NK-92 (cell line): Measurements from ENCODE around the gene NTSR1.

Source experiments
- DNase-seq: peaks from one replicate; lab custom pipeline; 2025; ENCODE audit not compliant: unreplicated experiment; lab: John Stamatoyannopoulos, UW

The NTSR1 gene

DNA sequence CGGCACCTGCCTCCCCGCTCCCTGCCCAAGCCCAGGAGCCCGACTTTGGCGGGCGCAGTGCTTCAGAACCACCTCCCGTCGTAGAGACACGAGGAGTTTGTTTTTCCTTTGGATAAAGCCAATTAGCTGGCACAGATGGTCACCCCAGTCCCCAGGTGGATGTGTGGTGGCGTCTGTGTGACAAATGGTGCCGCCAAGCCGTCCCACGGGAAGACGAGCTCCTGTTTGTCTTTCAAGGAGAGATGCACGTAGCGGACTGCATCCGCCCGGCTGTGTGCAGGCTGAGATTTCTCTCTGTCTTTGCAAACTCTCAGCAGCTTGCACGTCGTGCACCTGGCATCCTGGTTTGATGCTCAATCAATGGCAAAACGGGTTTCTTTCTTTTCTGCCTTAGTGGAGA is 71.6 kb downstream of the NTSR1 start:
- DNase-seq: no peak

GRCh38 chr20:62780696-62781095 is 72.1 kb downstream of the NTSR1 start:
- no peak for DNase-seq

DNA sequence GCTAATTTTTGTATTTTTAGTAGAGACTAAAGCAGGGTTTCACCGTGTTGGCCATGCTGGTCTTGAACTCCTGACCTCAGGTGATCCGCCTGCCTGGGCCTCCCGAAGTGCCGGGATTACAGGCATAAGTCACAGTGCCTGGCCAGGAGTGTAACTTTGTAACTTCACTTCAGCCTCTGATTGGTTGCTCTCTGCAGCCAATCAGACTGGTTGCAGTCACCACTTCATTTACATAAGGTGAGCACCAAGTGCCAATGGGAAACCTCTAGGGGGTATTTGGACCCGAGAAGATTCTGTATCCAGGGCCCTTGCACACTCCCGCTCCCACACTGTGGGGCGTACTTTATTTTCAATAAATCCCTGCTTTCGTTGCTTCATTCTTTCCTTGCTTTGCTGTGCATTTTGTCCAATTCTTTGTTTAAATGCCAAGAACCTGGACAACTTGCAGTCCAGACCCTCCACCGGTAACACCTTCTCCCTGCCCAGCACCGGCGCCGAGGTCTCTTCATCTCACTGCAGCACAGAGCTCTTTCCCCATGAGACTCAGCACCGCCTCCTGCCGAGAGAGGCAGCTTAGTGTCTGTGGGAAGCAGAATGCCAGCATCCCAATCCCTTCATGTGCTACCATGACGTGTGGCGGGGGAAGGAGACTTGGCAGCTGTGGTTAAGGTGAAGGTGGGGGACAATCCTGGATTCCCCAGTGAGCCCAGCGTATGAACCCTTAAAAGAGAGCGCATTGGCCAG is 73.7 kb downstream of the NTSR1 start:
- DNase-seq: no peak

DNA sequence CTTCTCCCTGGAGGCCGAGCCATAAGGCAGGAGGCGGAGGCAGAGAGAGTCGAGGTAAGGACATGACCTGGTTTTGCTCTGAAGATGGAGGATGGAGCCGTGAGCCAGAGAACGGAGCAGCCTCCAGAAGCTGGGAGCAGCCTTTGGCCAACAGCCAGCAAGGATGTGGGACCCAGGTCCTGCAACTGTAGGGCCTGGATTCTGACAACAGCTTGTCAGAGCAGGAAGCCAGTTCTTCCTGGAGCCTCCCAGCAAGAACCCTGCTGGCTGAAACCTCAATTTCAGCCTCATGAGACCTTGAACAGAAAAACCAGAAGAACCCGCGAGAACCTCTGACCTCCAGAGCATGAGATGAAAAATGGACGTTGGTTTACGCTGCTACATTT is 74.2 kb downstream of the NTSR1 start:
- DNase-seq: no peak

GRCh38 chr20:62784497-62784896 is 75.9 kb downstream of the NTSR1 start:
- no peak for DNase-seq

DNA sequence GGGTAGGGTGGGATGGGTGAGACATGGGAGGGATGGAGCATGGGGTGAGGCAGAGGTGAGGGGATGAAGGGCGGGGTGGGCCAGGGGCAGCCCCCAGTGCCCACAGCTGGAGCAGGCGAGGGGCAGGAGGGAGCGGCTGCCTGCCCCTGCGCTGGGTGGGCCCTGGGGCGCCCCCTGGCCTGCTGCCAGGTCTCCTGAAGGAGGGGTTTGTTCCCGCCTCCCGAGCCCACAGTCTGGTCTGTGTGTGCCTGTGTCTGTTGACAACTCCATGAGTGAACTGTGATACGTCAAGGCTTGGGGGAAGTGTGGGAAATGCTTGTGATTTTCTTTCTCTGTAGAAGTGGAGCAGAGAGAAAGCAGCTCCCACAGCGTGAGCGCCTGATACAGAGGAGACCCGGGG is 76.8 kb downstream of the NTSR1 start:
- DNase-seq: no peak

DNA sequence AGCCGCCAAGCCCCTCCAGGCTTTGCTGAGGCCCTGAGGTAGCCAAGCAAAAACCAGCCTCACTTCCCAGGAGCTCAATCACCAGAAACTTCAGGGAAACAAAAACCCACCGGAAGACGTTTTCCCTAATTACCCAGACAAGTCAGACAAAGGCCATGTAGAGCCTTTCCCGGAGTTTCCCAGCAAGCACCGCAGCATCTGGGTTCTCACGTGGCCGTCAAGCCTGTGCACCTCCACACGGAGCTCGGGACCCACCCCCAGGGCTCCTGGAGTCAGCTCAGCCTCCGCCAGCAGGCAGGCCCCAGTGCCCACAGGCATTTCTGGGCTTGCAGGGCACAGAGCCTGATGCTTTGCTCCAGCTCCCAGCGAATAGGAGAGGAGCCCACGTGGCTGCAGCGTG is 77.5 kb downstream of the NTSR1 start:
- no peak for DNase-seq

GRCh38 chr20:62787321-62787720 is 78.7 kb downstream of the NTSR1 start:
- no peak for DNase-seq

DNA sequence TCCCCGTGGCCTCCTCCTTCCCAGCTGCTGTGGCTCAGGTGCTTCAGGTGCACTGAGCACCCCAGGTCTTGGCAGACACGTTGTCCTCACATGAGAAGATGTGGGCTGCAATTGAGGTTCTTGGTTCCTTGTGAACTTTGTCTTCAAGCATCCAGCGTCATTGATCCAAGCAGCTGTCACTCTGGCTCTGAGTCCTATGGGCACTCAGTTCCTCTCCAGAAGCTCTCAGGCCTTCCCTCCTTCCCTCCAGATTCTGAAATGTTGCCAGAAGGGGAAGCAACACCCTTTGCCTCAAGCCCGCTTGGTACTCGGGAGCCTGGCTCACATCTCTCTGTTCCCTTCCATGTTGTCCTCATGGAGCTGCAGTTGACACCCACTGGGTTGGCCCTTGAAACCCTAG is 79.2 kb downstream of the NTSR1 start:
- DNase-seq: no peak

GRCh38 chr20:62788607-62789006 is 80.0 kb downstream of the NTSR1 start:
- no peak for DNase-seq

DNA sequence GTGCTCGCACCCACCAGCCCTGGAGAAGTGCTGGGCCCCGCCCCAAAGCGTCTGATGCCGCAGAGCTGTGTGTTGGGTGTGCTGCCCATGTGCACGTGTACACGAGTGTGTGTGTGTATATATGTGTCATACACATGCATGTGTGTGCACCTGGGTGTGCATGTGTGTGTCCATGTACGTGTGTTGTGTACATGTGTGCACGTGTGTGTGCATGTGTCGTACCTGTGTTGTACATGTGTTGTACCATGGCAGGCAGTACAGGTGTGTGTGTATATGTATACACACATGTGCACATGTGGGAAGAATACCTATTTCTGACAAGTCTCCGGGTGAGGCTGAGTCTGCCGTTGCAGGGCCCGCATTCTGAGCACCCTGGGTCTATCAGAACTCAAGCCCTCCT is 81.4 kb downstream of the NTSR1 start:
- DNase-seq: no peak

DNA sequence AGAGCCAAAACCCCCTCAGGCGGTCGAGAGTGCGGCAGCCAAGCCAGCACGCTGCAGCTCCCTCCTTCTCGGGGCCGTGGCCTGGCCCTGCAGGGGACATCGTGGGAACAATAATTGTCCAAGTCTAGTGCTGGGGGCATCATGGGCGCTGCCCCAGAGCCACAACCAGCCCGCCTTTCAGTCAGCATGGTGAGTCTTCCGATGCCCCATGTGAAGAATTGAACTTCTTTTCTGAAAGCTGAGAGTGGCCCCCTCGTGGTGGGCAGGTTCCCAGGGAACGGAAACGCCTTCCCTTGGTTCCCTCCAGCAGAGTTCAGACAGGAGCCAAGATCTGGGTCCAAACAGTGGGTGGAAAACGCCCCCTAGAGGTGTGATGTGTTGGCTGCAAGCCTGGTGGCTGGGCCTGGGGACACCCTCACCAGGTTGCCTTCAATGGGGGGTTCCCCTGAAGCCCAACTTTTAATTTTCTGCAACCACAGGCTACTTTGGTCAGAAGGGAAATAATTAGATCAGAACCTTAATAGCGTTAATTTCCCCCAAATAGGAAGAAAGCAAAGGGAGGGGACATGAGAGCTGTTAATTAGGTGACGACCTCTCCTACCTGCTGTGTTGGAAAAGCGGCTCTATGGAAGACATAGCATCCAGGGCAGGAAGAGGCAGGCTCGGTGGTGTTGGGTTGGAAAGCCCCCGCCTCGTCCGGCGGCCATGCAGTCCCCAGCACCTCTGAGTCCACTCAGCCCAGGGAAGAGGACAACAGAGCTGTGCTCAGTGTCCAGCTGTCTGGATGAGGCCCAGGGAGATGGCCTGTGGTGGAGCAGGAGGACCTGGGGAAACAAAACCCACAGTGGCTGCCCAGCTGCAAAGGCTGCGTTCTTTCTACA is 82.9 kb downstream of the NTSR1 start:
- DNase-seq: no peak

DNA sequence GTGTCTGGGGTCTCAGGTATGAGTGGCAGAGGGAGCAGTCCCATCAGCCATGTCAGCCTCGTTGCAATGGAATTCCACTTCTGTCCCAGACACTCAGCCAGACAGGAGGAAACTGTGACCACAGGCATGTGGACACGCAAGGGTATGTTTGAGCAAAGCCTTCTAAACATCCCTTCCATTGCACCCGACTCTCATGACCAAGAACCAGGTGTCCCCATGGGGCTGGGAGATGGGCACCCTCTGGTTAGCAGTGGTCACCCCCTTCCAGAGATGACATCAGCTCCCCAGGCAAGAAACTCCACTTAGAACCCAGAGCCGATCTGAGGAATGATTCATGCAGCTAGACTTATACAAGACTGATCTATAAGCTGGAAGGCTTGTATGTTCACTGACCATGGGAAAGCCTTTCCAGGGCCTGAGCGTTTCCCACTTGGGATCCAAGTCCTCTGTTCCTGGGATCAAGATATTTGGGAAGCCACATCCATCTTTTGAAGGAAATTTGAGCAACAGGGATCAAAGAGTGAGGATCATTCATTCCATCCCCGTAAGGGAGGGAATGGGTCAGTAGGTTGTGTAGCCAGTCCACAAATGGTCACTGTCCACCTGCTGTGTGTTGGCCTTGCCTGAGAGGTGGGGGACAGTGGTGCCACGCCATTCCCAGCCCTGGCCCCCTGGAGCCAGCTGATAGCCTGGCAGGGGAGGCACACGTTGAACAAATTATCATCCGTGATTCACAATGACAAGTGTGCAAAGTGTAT is 83.7 kb downstream of the NTSR1 start:
- no peak for DNase-seq

DNA sequence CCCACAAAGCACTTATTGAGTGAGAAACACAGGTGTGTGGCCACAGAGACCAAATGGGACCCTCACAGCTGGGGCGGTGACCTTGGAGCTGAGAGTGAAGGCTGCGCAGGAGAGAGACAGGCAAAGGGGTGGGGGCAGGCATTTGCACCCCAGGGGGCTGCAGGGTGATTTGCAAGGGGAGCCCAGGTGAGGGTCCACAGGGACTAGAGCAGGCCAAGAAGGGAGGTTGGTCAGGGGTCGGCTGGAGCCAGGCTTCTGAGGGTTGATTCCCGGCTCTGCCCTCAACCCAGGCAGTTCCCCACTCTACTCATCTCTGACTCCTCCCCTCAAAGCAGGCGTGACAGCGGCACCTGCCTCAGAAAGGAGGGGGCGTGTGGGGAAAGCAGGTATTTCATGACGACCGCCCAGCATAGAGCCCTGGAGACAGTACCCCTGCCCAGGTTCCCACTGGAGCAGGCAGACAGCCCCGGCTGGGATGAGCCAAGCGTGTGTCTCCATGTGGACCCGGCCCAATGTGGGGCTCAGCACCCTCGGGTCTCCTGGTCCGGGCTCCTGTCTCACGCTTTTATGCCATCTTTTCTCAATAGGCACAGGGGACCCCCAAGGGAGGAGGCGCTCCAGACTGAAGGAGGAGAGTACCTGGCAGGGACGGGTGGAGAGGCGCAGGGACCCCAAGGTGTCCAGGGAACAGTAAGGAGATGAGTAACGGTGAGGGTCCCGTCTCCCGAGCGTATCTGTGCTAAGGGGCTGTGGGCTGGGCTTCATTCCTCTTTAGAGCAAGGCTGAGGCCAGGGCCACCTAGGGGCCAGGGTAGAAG is 84.5 kb downstream of the NTSR1 start:
- no peak for DNase-seq

- DNase-seq: no peak
These were observed 85.0 kb downstream of the NTSR1 start for GRCh38 chr20:62793757-62794006.

DNA sequence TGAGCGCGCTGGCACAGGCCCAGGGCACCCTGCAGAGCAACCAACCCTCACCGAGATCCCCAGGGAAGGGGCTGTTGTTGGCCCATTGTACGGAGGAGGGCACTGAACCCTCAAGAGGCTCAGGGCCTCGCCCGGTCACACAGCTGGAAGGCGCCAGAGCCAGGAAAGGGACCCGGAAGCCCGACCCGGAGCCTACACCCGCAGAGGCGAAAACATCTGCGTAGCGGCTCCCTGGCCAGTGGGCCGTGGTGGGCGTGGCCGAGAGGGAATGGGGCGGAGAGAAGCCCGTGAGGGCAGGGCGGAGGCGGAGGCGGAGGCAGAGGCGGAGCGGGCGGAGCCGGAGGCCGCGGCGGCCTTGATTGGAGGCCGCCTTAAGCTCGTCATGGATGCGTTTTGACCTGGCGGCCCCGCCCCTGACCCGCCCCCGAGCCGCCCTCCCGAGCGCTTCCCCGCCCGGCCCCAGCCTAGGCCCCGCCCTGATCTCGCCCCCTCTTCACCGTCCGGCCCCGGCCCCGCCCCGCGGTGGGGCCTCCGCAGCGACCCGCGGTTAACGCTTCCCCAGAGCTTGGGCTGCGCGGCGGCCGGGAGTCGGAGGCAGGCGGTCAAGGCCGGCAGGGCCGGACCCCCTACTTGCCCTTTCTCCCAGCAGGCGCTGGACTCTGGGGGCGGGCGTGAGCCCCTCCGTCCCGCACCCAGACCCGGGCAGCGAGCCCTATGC is 85.5 kb downstream of the NTSR1 start:
- DNase-seq: no peak

DNA sequence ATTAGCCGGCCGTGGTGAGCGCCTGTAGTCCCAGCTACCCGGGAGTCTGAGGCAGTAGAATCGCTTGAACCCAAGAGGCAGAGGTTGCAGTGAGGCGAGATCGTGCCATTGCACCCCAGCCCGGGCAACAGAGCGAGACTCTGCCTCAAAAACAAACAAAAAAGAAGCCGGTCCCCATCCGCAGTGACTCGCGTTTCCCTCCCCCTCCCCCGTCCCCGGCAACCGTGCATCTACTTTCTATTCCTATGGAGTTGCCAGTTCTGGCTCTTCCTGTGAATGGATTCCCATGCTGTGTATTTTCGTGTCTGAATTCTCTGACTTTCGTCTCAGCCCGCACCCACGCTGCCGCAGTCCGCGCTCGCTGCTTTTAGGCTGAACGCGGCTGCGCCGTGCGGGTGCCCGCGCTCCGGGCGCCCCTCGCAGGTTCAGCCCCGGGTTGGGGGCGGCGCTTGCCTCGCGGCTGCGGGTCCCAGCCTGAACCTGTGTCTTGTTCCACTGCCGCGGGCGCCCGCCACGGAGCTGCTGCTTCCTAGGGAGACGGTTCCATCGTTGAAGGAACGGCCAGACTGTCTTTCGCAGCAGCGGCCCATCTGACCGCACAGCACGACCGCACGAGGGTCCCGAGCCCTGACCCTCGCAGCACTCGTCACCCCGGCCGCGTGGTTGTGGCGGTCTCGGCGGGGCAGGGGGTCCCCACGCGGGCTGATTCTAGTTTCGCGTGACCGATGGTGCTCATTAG is 86.6 kb downstream of the NTSR1 start:
- no peak for DNase-seq

DNA sequence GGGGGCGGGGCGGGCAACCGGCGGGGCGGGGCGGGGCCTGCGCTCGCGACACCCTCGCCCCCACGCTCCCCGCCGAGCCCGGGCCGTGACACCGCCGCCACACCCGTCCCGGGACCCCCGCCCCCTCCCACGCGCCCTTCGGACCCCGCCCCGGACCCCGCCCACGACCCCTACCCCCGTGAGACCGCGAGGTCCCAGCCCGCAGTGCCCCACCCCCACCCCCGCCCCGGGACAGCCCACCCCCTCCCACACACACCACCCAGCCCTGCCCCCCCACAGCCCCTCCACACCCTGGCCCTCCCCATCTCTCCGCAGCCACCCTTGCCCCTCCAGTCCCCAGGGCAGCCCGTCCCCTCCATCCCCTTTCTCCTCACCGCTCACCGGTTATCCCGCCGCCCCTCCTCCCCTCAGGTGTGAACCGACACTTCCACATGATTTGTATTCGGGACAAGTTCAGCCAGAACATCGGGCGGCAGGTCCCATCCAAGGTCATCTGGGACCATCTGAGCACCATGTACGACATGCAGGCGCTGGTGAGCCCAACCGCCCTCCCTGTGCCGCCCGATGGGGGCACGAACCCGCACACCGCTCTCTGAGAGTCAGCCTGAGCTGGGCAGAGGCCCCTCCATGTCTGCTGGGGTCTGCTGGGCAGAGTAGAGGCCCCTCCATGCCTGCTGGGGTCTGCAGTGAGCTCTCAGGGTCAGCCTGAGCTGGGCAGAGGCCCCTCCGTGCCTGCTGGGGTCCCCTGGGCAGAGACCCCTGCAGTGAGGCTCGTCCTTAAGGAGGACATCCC is 88.3 kb downstream of the NTSR1 start:
- DNase-seq: no peak
